ENCODE data around the gene THY1.

- TF ChIP-seq POLR2A (IDR thresholded peaks at IDR 0.05; ENCODE audit: low read depth, low read length), result no peak
- no peak for TF ChIP-seq POLR2AphosphoS5 (IDR thresholded peaks at IDR 0.05; ENCODE audit: low read depth, low read length)
- no peak for TF ChIP-seq TAF1 (IDR thresholded peaks at IDR 0.05; ENCODE audit: low read depth, low read length)
- TF ChIP-seq PAX5 (IDR thresholded peaks at IDR 0.05; ENCODE audit: insufficient read depth, low read length, severe bottlenecking), result no peak
These were observed 18.9 kb upstream of the THY1 start for GRCh38 chr11:119441898-119442243.

Measured in GM12891 (cell line).